Nephron (organoid): ENCODE results near the gene DNAJC15.

ENCODE experiments used
- H3K27ac Mint-ChIP-seq, 3 experiments: 2 replicates each; pipeline ENCODE4 v1.8.0; 2020; ENCODE audit warnings: mixed read lengths in 3 of 3, mild to moderate bottlenecking in 2 of 3, moderate library complexity in 1 of 3
- H3K27me3 Mint-ChIP-seq: 2 replicates; pipeline ENCODE4 v1.8.0; 2021; ENCODE audit warnings: low read depth, mild to moderate bottlenecking, moderate library complexity, mixed read lengths
- H3K36me3 Mint-ChIP-seq: 2 replicates; pipeline ENCODE4 v1.8.0; 2020; ENCODE audit warnings: low read depth, mixed read lengths
- H3K4me1 Mint-ChIP-seq: 2 replicates; pipeline ENCODE4 v1.8.0; 2020; ENCODE audit warnings: mixed read lengths
- H3K4me3 Mint-ChIP-seq, 3 experiments: 2 replicates each; pipeline ENCODE4 v1.8.0; 2020; ENCODE audit warnings: mild to moderate bottlenecking in 3 of 3, mixed read lengths in 3 of 3, moderate library complexity in 2 of 3
- H3K9me3 Mint-ChIP-seq: 2 replicates; pipeline ENCODE4 v1.8.0; 2020; ENCODE audit warnings: mixed read lengths
- CTCF ChIP-seq, 3 experiments: fragments of 200-600 bp; sonication (generic); IDR thresholded peaks; one replicate each; pipeline ENCODE4 v1.5.0; 2021; ENCODE audit warnings: antibody characterized with exemption in 3 of 3; ENCODE audit not compliant: unreplicated experiment in 3 of 3

Gene DNAJC15

GRCh38 chr13:43102304-43102703, 78.9 kb downstream of the DNAJC15 start:
- no peaks in the 10 kb centered on the region for H3K4me1 Mint-ChIP-seq
- peaks cover 53% of the 10 kb centered on the region for H3K36me3 Mint-ChIP-seq
- H3K27ac Mint-ChIP-seq, result no peak overlapping the region
- no peak for TF ChIP-seq CTCF (IDR thresholded peaks at IDR 0.05; ENCODE audit: unreplicated experiment in 3 of 3)
- H3K4me3 Mint-ChIP-seq, result no peak overlapping the region
- H3K27me3 Mint-ChIP-seq, result no peaks in the 10 kb centered on the region
- peaks cover 24% of the 10 kb centered on the region for H3K9me3 Mint-ChIP-seq

- Mint-ChIP-seq H3K27ac (no peak overlapping the region), H3K27me3 (no peaks in the 10 kb centered on the region), H3K4me3 (no peak overlapping the region), H3K9me3 (no peaks in the 10 kb centered on the region), H3K4me1 (peaks cover 7% of the 10 kb centered on the region), H3K36me3 (peaks cover 14% of the 10 kb centered on the region)
- no peak for TF ChIP-seq CTCF (IDR thresholded peaks at IDR 0.05; ENCODE audit: unreplicated experiment in 3 of 3)
Measured at GRCh38 chr13:43107780-43108179, 84.4 kb downstream of the DNAJC15 start.

- Mint-ChIP-seq H3K36me3 (peaks cover 3% of the 10 kb centered on the region), H3K27ac (no peak overlapping the region), H3K4me1 (peaks cover 13% of the 10 kb centered on the region), H3K9me3 (no peaks in the 10 kb centered on the region), H3K27me3 (no peaks in the 10 kb centered on the region), H3K4me3 (no peak overlapping the region)
- TF ChIP-seq CTCF (IDR thresholded peaks at IDR 0.05; ENCODE audit: unreplicated experiment in 3 of 3), result no peak
Measured at GRCh38 chr13:43110036-43110435, 86.7 kb downstream of the DNAJC15 start.

GRCh38 chr13:43110658-43111057, 87.3 kb downstream of the DNAJC15 start:
- H3K36me3 Mint-ChIP-seq, result peaks cover 3% of the 10 kb centered on the region
- TF ChIP-seq CTCF (IDR thresholded peaks at IDR 0.05; ENCODE audit: unreplicated experiment in 3 of 3), result no peak
- no peaks in the 10 kb centered on the region for H3K27me3 Mint-ChIP-seq
- no peaks in the 10 kb centered on the region for H3K9me3 Mint-ChIP-seq
- H3K4me3 Mint-ChIP-seq, result no peak overlapping the region
- H3K4me1 Mint-ChIP-seq, result peaks cover 13% of the 10 kb centered on the region
- peak overlapping the region in 1 of 3 experiments; percentile 37 for H3K27ac Mint-ChIP-seq

GRCh38 chr13:43111559-43112400, 88.4 kb downstream of the DNAJC15 start:
- TF ChIP-seq CTCF (IDR thresholded peaks at IDR 0.05; ENCODE audit: unreplicated experiment in 3 of 3), result no peak
- Mint-ChIP-seq H3K27me3 (no peaks in the 10 kb centered on the region), H3K36me3 (peaks cover 3% of the 10 kb centered on the region), H3K4me1 (peaks cover 13% of the 10 kb centered on the region), H3K27ac (no peak overlapping the region), H3K4me3 (no peak overlapping the region), H3K9me3 (no peaks in the 10 kb centered on the region)

- H3K4me3 Mint-ChIP-seq, result no peak overlapping the region
- no peaks in the 10 kb centered on the region for H3K9me3 Mint-ChIP-seq
- no peaks in the 10 kb centered on the region for H3K27me3 Mint-ChIP-seq
- peak overlapping the region in 1 of 3 experiments; percentile 10 for H3K27ac Mint-ChIP-seq
- H3K4me1 Mint-ChIP-seq, result peaks cover 9% of the 10 kb centered on the region
- no peak for TF ChIP-seq CTCF (IDR thresholded peaks at IDR 0.05; ENCODE audit: unreplicated experiment in 3 of 3)
- H3K36me3 Mint-ChIP-seq, result peaks cover 3% of the 10 kb centered on the region
Measured at GRCh38 chr13:43113603-43114002, 90.2 kb downstream of the DNAJC15 start.
